Measurements from ENCODE around the gene CTDSPL.

DNA sequence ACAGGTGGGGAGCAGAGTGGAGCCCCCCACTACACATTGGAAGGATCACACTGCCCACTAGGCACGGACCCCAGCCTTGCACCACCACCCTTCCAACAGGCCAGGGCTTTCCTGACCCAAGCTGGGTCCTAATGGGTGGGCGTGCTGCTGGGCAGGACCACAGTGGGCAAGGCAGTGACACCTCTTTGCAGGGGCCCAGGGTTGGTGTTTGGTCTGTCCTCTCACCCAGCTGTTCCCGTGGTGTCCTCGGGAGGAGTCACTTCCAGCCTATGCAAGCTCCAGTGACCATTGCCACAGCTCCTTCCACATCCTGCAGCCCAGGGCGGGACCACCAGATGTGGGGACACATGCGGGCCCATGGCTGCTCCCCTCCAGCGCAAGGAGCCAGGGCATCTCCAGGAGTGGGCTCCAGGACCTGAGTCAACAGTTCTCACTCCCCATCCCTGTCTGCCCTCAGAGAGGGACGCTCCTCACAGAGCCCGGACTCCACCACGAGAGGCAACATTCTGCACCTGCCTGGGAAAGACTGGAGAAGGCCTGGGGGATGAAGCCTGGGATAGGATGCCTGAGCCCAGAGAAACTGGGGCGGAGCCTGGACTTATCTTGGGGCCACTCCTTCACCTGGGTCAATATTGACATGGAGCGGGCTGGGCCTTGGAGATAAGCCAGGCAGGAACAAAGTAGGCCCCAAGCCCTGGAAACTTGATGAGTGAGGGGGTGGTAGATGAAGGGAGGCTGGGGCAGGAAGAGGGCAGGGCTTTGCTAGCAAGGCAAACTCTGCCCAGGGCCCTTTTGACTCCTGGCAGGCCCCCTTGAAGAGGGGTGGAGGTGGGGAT lies 125.0 kb downstream of the CTDSPL start:
- TF ChIP-seq POLR2AphosphoS5 (IDR thresholded peaks at IDR 0.05), result no peak
- TF ChIP-seq, protein P1, sequence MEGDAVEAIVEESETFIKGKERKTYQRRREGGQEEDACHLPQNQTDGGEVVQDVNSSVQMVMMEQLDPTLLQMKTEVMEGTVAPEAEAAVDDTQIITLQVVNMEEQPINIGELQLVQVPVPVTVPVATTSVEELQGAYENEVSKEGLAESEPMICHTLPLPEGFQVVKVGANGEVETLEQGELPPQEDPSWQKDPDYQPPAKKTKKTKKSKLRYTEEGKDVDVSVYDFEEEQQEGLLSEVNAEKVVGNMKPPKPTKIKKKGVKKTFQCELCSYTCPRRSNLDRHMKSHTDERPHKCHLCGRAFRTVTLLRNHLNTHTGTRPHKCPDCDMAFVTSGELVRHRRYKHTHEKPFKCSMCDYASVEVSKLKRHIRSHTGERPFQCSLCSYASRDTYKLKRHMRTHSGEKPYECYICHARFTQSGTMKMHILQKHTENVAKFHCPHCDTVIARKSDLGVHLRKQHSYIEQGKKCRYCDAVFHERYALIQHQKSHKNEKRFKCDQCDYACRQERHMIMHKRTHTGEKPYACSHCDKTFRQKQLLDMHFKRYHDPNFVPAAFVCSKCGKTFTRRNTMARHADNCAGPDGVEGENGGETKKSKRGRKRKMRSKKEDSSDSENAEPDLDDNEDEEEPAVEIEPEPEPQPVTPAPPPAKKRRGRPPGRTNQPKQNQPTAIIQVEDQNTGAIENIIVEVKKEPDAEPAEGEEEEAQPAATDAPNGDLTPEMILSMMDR (IDR thresholded peaks at IDR 0.05), result no peak

All from suprapubic skin (tissue), 3 donors.